Ramos (cell line): ENCODE data around the gene XIRP2.

ENCODE experiments used
- in situ Hi-C: fragments of 300-500 bp; cut with MboI; formaldehyde crosslinking; loops from one replicate; pipeline ENCODE4 v1.14.3; 2022; ENCODE audit warnings: low sequenced_read_pairs; ENCODE audit not compliant: unreplicated experiment

XIRP2 gene, protein sequence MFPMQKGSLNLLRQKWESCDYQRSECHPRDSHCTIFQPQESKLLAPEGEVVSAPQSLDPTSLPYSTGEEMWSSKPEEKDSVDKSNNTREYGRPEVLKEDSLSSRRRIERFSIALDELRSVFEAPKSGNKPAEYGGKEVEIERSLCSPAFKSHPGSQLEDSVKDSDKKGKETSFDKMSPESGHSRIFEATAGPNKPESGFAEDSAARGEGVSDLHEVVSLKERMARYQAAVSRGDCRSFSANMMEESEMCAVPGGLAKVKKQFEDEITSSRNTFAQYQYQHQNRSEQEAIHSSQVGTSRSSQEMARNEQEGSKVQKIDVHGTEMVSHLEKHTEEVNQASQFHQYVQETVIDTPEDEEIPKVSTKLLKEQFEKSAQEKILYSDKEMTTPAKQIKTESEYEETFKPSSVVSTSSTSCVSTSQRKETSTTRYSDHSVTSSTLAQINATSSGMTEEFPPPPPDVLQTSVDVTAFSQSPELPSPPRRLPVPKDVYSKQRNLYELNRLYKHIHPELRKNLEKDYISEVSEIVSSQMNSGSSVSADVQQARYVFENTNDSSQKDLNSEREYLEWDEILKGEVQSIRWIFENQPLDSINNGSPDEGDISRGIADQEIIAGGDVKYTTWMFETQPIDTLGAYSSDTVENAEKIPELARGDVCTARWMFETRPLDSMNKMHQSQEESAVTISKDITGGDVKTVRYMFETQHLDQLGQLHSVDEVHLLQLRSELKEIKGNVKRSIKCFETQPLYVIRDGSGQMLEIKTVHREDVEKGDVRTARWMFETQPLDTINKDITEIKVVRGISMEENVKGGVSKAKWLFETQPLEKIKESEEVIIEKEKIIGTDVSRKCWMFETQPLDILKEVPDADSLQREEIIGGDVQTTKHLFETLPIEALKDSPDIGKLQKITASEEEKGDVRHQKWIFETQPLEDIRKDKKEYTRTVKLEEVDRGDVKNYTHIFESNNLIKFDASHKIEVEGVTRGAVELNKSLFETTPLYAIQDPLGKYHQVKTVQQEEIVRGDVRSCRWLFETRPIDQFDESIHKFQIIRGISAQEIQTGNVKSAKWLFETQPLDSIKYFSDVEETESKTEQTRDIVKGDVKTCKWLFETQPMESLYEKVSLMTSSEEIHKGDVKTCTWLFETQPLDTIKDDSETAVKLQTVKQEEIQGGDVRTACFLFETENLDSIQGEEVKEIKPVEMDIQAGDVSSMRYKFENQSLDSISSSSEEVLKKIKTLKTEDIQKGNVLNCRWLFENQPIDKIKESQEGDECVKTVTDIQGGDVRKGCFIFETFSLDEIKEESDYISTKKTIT (N-terminal part only)

DNA sequence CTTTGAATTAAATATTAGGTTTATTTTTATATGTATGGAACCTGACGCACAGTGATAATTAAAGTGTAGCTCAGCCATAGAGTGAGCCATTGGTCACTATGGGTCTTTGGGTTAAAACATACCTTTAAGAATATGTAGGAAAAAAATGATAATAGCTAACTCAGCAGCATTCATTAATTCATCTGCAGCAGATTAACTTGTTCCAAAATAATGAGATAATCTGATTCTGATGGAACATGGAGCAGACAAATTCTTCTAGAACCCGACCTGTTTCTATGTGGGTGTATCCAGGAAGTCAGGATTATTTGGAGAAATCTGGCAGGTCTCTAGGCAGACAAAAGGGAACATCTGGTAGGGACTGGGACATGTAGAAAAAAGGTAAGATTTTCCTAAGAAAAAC, at the start of gene XIRP2:
XIRP2 (plus strand) TSS at position 301 of the 400 bp plus-strand sequence. CDS start 15,003 bp downstream, outside the sequence.
- in situ Hi-C loops, result no loop called here

- in situ Hi-C loops, result no loop called here
Observed at GRCh38 chr2:166841152-166841551, 47.1 kb upstream of the XIRP2 start.

DNA sequence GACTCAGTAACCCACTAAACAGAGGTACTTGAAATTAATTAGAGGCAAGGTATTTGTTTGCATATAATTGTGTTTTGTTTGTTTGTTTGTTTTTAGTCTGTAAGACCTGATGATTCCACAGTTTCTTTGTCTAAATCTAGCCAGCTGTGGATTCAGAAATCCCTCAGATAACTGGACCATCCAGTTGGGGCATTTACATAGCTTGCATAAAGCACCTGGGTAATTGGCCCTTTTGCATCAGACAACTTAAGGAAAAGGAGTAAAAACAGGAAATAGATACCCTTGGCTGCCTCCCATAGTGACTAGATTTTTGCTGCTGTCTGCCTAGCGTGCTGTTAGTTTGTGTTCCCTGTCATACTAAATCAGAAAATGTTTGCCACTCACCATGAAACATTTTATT, 46.6 kb upstream of the XIRP2 start:
- in situ Hi-C loops, result no loop called here

GRCh38 chr2:166844111-166844510, 44.2 kb upstream of the XIRP2 start:
- in situ Hi-C loops, result no loop called here

DNA sequence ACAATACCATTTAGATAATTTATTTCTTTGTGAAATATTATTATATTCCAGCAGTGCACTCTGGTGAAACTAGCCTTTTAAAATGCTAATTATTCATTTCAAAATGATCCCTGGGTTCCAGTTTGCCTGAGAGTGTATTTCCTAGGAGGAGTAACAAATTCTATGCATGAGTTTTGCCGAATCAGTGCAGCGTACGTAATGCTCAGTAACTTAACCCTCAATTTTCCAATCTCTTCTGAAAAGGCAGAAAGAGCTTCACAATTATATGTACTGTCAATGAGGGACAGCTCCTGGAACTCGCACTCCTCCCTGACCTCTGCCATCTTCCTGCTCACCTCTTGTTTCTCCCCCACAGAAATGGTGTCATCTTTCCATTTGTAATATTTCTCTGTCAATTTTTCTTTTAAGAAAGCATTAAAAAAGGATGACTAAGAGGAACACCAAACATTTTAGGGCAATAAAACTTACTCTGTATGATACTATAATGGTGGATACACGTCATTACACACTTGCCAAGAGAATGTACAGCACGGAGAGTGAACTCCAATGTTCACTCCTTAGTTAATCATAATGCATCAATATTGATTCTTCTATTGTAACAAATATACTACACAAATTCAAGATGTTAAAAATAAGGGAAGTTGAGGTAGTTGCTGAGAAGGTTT, 25.7 kb upstream of the XIRP2 start:
- in situ Hi-C loops, result no loop called here

- in situ Hi-C loops, result no loop called here
Observed at GRCh38 chr2:166867874-166868514, 20.3 kb upstream of the XIRP2 start.

DNA sequence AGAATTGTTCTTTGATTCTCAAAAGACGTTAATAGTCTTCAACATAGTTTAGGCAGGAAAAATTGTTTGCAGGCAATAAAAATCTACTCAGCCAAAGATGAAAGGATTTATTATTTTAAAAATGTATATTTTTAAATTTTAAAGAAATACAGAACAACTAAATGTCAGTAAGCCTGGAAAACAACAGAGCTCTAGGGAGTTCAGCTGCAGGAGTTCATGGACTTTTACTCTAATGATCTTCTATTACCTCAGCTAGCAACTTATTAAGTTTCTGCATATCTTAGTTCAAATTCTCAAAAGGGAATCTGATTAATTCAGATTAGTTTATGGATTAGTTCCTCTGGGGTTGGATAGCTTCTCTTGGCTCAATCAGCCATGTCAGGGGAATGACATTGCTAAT, 17.9 kb upstream of the XIRP2 start:
- in situ Hi-C loops, result no loop called here

DNA sequence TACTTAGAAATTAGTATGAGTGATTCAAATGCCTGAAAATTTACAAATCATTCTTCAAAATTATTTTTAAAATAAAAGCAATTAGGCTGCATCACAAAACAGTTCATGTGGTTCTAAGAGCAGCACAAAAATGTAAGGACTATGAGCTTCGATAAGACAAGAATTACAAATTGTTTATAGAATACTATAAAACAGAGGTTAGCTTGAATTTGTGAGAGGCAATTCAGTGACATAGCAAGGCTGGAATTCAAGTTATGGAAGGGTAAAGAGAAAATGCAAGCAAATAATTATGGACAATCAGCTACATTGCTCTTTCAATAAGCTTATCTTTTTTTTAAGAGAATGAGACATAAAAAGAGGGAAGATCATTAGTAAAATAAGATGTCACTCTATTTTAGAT, 7.1 kb upstream of the XIRP2 start:
- in situ Hi-C loops, result no loop called here

DNA sequence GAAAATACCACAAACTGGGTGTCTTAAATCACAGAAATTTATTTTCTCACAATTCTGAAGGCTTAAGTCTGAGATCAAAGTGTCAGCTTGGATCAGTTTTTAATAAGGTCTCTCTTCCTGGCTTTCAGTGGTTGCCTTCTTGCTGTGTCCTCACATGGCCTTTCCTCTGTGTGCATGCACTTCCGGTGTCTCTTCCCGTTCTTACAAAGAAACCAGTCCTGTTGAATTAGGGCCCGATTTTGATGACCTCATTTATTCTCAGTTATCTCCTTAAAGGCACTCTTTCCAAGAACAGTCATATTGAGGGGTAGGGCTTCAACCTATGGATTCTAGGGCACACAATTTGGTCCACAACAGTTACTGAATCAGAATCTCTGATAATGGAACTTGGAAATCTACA, 5.4 kb upstream of the XIRP2 start:
- in situ Hi-C loops, result no loop called here

- in situ Hi-C loops, result no loop called here
Observed at GRCh38 chr2:166891727-166892126, 3.4 kb downstream of the XIRP2 start.

GRCh38 chr2:166892397-166892796, 4.1 kb downstream of the XIRP2 start:
- in situ Hi-C loops, result no loop called here

DNA sequence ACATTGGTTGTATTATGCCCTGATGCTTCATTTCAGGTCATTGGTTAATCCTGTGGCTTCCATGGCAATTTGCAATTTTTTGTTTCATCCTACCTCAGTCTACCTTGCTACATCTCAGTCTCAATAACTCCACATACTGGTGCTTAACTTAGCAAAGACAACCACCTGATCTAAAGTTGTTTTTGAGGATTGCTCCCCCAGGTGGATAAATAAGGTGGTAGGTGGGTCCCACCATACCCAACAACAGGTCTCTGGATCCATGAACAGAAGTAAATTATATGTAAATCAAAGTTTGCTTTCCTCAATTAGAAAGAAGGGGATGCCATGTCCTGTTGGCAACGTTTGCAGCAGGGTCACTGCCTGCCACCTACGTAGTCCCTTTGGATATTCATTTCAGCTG, 7.0 kb downstream of the XIRP2 start:
- in situ Hi-C loops, result no loop called here

DNA sequence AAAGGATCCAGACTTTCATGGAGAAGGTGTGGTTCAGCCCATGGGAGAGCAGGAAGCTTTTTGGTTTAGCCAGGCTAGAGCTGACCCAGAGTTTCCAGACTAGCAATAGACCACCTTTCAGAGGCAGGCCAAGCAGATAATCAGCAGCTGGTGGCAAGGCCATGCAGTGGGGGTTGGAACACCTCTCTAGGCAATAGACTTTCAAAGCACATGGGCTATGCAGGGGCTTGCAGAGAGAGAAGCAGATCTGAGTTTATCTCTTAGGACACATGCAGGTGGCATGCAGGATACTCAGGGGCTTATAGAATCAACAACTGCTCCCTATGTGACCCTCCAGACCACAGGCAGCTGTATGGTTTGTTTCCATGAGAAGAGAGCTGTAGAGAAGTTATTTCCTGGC, 9.4 kb downstream of the XIRP2 start:
- in situ Hi-C loops, result no loop called here

GRCh38 chr2:166899676-166900075, 11.4 kb downstream of the XIRP2 start:
- in situ Hi-C loops, result no loop called here

GRCh38 chr2:166900700-166901099, 12.4 kb downstream of the XIRP2 start:
- in situ Hi-C loops, result no loop called here

- in situ Hi-C loops, result no loop called here
Observed at GRCh38 chr2:166901336-166901735, 13.1 kb downstream of the XIRP2 start.

- in situ Hi-C loops, result no loop called here
Observed at GRCh38 chr2:166916987-166917386, 28.7 kb downstream of the XIRP2 start.

DNA sequence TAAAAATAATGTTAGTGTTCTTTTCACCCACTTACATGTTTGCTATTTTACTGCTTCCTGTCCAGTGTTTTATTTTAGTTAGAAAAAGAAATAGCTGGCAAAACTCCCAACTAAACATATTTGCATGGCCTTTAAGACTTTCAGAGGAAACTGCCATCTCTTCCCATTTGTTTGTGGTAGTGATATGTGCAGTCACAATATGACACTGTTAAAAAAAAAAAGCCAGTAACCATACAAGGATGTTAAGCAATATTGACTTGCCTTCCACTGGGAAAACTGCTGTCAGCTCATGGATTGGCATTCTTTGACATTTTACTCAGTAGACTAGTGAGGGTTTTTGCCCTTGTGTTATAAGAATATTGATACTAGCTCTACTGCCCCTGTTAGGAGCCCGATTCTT, 29.1 kb downstream of the XIRP2 start:
- in situ Hi-C loops, result no loop called here

GRCh38 chr2:166921261-166921896, 33.1 kb downstream of the XIRP2 start:
- in situ Hi-C loops, result no loop called here
